Measurements from ENCODE around the gene GHR.

GRCh38 chr5:42500003-42500599 lies 76.9 kb downstream of the GHR start:
- TF ChIP-seq EP300 (IDR thresholded peaks at IDR 0.05) (no peak), CTCF (IDR thresholded peaks at IDR 0.05) (no peak), POLR2A (IDR thresholded peaks at IDR 0.05) (no peak), POLR2AphosphoS5 (IDR thresholded peaks at IDR 0.05) (no peak)
